ENCODE data around the gene SYNGR1.

Gene SYNGR1

DNA sequence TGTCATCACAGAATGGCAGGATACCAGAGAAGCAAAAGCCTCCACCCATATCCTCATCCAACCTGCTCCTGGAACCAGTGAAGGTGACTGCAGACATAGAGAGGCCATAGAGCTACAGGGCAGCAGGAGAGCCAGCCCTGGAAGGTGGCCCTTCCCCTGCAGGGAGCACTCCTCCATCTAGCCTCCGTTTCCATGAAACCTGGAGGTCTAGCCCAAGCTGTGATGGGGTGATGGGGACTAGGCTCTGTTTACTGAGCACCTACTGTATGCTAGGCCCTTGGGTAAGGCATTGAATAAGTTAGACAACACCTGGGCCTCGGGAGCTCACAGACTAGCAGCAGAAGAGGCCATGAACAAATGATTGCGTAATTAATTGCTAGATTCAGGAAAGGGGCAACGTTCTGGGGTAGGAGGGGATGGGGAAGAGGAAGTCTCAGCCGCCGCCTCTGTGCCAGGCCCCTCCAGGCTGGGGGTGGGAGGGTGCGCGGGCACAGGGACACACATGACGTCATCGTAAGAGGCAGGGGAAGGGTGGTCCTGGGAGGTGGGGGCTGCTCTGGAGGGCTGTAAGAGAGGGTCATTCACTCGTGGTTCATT is 784 bp upstream of the SYNGR1 start:
- Mint-ChIP-seq H3K36me3 (ENCODE audit: low read depth) (no peaks in the 10 kb centered on the region), H3K4me1 (peaks cover 29% of the 10 kb centered on the region), H3K4me3 (peak overlapping the region; percentile 89), H3K27me3 (ENCODE audit: low read depth, poor library complexity) (peaks cover 14% of the 10 kb centered on the region), H3K27ac (no peak overlapping the region), H3K9me3 (no peaks in the 10 kb centered on the region)
- no peak for DNase-seq
- TF ChIP-seq, protein P1, sequence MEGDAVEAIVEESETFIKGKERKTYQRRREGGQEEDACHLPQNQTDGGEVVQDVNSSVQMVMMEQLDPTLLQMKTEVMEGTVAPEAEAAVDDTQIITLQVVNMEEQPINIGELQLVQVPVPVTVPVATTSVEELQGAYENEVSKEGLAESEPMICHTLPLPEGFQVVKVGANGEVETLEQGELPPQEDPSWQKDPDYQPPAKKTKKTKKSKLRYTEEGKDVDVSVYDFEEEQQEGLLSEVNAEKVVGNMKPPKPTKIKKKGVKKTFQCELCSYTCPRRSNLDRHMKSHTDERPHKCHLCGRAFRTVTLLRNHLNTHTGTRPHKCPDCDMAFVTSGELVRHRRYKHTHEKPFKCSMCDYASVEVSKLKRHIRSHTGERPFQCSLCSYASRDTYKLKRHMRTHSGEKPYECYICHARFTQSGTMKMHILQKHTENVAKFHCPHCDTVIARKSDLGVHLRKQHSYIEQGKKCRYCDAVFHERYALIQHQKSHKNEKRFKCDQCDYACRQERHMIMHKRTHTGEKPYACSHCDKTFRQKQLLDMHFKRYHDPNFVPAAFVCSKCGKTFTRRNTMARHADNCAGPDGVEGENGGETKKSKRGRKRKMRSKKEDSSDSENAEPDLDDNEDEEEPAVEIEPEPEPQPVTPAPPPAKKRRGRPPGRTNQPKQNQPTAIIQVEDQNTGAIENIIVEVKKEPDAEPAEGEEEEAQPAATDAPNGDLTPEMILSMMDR (IDR thresholded peaks at IDR 0.05): no peak

- Mint-ChIP-seq H3K27ac (no peak overlapping the region), H3K27me3 (ENCODE audit: low read depth, poor library complexity) (peaks cover 9% of the 10 kb centered on the region), H3K9me3 (no peaks in the 10 kb centered on the region), H3K4me1 (peaks cover 29% of the 10 kb centered on the region), H3K4me3 (peak overlapping the region; percentile 89), H3K36me3 (ENCODE audit: low read depth) (no peaks in the 10 kb centered on the region)
- TF ChIP-seq, protein P1 (IDR thresholded peaks at IDR 0.05): no peak
- DNase-seq: peak; percentile 68
These were observed 255 bp upstream of the SYNGR1 start for GRCh38 chr22:39349506-39349966.

- Mint-ChIP-seq H3K36me3 (ENCODE audit: low read depth) (no peaks in the 10 kb centered on the region), H3K4me3 (peak overlapping the region; percentile 84), H3K27ac (no peak overlapping the region), H3K9me3 (no peaks in the 10 kb centered on the region), H3K27me3 (ENCODE audit: low read depth, poor library complexity) (peaks cover 4% of the 10 kb centered on the region), H3K4me1 (peaks cover 42% of the 10 kb centered on the region)
- TF ChIP-seq, protein P1 (IDR thresholded peaks at IDR 0.05): no peak
- no peak for DNase-seq
These were observed 1.2 kb downstream of the SYNGR1 start for GRCh38 chr22:39350757-39351688.

GRCh38 chr22:39351689-39352214 is 2.0 kb downstream of the SYNGR1 start:
- Mint-ChIP-seq H3K27ac (no peak overlapping the region), H3K9me3 (no peaks in the 10 kb centered on the region)
- TF ChIP-seq, protein P1 (IDR thresholded peaks at IDR 0.05): no peak

DNA sequence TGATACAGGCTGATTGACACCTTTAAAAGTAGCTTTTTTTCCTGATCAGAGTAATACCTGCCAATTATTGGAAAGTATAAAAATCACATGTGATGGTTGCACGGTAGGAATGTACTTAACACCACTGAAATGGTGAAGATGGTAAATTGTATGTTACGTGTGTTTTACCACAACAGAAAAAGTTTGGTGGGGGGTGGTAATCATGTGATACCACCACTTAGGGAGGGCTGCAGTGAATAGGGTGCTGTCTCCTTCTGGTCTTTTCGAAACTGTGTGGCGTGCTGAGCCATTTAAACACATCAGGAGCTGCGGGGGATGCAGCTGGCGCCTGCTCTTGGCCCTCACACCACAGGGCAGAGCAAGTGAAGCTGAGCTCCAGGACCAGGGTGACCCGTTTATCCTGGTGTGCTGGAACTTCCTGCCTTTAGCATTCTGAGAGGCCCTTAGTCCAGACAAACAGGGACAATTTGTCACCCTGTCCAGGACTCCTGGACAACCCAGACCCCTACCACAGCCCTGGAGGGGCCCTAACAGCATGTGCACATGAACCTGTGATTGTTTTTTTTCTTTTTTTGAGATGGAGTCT is 2.6 kb downstream of the SYNGR1 start:
- no peaks in the 10 kb centered on the region for H3K9me3 Mint-ChIP-seq
- TF ChIP-seq, protein P1 (IDR thresholded peaks at IDR 0.05): no peak
- H3K36me3 Mint-ChIP-seq (ENCODE audit: low read depth): no peaks in the 10 kb centered on the region
- H3K4me3 Mint-ChIP-seq: no peak overlapping the region
- peaks cover 4% of the 10 kb centered on the region for H3K27me3 Mint-ChIP-seq (ENCODE audit: low read depth, poor library complexity)
- peaks cover 46% of the 10 kb centered on the region for H3K4me1 Mint-ChIP-seq
- no peak overlapping the region for H3K27ac Mint-ChIP-seq
- no peak for DNase-seq

More at GRCh38 chr22:39351689-39352214, 2.0 kb downstream of the SYNGR1 start:
- peaks cover 4% of the 10 kb centered on the region for H3K27me3 Mint-ChIP-seq (ENCODE audit: low read depth, poor library complexity)
- peak overlapping the region; percentile 84 for H3K4me3 Mint-ChIP-seq
- no peaks in the 10 kb centered on the region for H3K36me3 Mint-ChIP-seq (ENCODE audit: low read depth)
- peaks cover 46% of the 10 kb centered on the region for H3K4me1 Mint-ChIP-seq
- peak; percentile 46 for DNase-seq
